GM21447 (cell line): Measurements from ENCODE around the gene VSX1.

Experiments used
- ATAC-seq: cut with Tn5 transposase; IDR thresholded peaks from one replicate; pipeline ENCODE4 v1.9.1; 2021; ENCODE audit not compliant: unreplicated experiment

The VSX1 gene

GRCh38 chr20:25081730-25082497 is at the start of gene VSX1:
TSS of gene VSX1 (minus strand) at chr20:25082141. CDS start at chr20:25082096, 45 bp downstream.
- ATAC-seq: no peak

- no peak for ATAC-seq
Measured at GRCh38 chr20:25129908-25130307, 48.0 kb upstream of the VSX1 start.

GRCh38 chr20:25129428-25129827 is 47.5 kb upstream of the VSX1 start:
- no peak for ATAC-seq

GRCh38 chr20:25128649-25129048 is 46.7 kb upstream of the VSX1 start:
- no peak for ATAC-seq

- ATAC-seq: no peak
Measured at GRCh38 chr20:25127761-25128537, 46.0 kb upstream of the VSX1 start.

- ATAC-seq: no peak
Measured at GRCh38 chr20:25126204-25127029, 44.5 kb upstream of the VSX1 start.

- ATAC-seq: no peak
Measured at GRCh38 chr20:25125636-25126035, 43.7 kb upstream of the VSX1 start.

GRCh38 chr20:25120920-25121319 is 39.0 kb upstream of the VSX1 start:
- no peak for ATAC-seq

- ATAC-seq: no peak
Measured at GRCh38 chr20:25120457-25120856, 38.5 kb upstream of the VSX1 start.

- no peak for ATAC-seq
Measured at GRCh38 chr20:25118529-25118928, 36.6 kb upstream of the VSX1 start.

- no peak for ATAC-seq
Measured at GRCh38 chr20:25117990-25118389, 36.0 kb upstream of the VSX1 start.

- no peak for ATAC-seq
Measured at GRCh38 chr20:25116739-25117458, 35.0 kb upstream of the VSX1 start.

GRCh38 chr20:25103526-25103925 is 21.6 kb upstream of the VSX1 start:
- no peak for ATAC-seq

GRCh38 chr20:25100914-25101313 is 19.0 kb upstream of the VSX1 start:
- no peak for ATAC-seq

GRCh38 chr20:25099601-25100140 is 17.7 kb upstream of the VSX1 start:
- no peak for ATAC-seq

GRCh38 chr20:25097498-25097897 is 15.6 kb upstream of the VSX1 start:
- no peak for ATAC-seq

- peak; percentile 85 for ATAC-seq
Measured at GRCh38 chr20:25090492-25091429, 8.8 kb upstream of the VSX1 start.

- ATAC-seq: no peak
Measured at GRCh38 chr20:25089662-25090061, 7.7 kb upstream of the VSX1 start.

GRCh38 chr20:25089096-25089495 is 7.2 kb upstream of the VSX1 start:
- no peak for ATAC-seq
